HEK293 (cell line): ENCODE measurements around the gene KLHL11.
A peak's percentile ranks its signal among the peaks of the same experiment; 100 is the strongest.

ENCODE experiments used
- GLI2 ChIP-seq: fragments of 450-650 bp; formaldehyde crosslinking; IDR thresholded peaks from 2 replicates; pipeline ENCODE4; 2017; ENCODE audit warnings: missing biosample characterization, missing genetic modification characterization, low read depth, borderline replicate concordance
- HOXD13 ChIP-seq: sonication (generic); formaldehyde crosslinking; IDR thresholded peaks from 2 replicates; pipeline ENCODE4 v1.8.0; 2022; ENCODE audit warnings: missing genetic modification reagents, borderline replicate concordance
- KLF16 ChIP-seq: fragments of 450-650 bp; formaldehyde crosslinking; IDR thresholded peaks from 2 replicates; pipeline ENCODE4 v1.5.1; 2017; ENCODE audit warnings: missing biosample characterization, missing genetic modification characterization
- MEIS1 ChIP-seq: sonication (generic); formaldehyde crosslinking; IDR thresholded peaks from 2 replicates; pipeline ENCODE4 v1.8.1; 2022; ENCODE audit warnings: missing genetic modification reagents, mild to moderate bottlenecking, borderline replicate concordance
- RBAK ChIP-seq: fragments of 450-650 bp; formaldehyde crosslinking; IDR thresholded peaks from 2 replicates; pipeline ENCODE4 v1.5.1; 2016; ENCODE audit warnings: missing biosample characterization, missing genetic modification characterization
- ZBTB20 ChIP-seq: fragments of 450-650 bp; formaldehyde crosslinking; IDR thresholded peaks from 2 replicates; pipeline ENCODE4 v1.5.1; 2016; ENCODE audit warnings: missing biosample characterization, missing genetic modification characterization
- ZBTB26 ChIP-seq: fragments of 450-650 bp; formaldehyde crosslinking; optimal IDR thresholded peaks from 2 replicates; pipeline ENCODE3; 2016; ENCODE audit warnings: missing biosample characterization, mild to moderate bottlenecking, missing genetic modification characterization
- ZEB2 ChIP-seq: fragments of 450-650 bp; formaldehyde crosslinking; IDR thresholded peaks from 2 replicates; pipeline ENCODE4 v1.5.1; 2016; ENCODE audit warnings: missing biosample characterization, missing genetic modification characterization
- ZFP3 ChIP-seq: fragments of 450-650 bp; formaldehyde crosslinking; IDR thresholded peaks from 2 replicates; pipeline ENCODE4 v1.5.1; 2016; ENCODE audit warnings: low read depth, missing biosample characterization, missing genetic modification characterization
- ZNF214 ChIP-seq: fragments of 450-650 bp; formaldehyde crosslinking; IDR thresholded peaks from 2 replicates; pipeline ENCODE4 v1.5.1; 2017; ENCODE audit warnings: missing biosample characterization, mild to moderate bottlenecking, missing genetic modification characterization, borderline replicate concordance
- ZNF280C ChIP-seq: fragments of 450-650 bp; formaldehyde crosslinking; IDR thresholded peaks from 2 replicates; pipeline ENCODE4 v1.5.1; 2016; ENCODE audit warnings: missing biosample characterization, missing genetic modification characterization
- ZNF280D ChIP-seq: fragments of 450-650 bp; formaldehyde crosslinking; IDR thresholded peaks from 2 replicates; pipeline ENCODE4 v1.5.1; 2016; ENCODE audit warnings: missing biosample characterization, missing genetic modification characterization
- ZNF398 ChIP-seq: fragments of 450-650 bp; formaldehyde crosslinking; IDR thresholded peaks from 2 replicates; pipeline ENCODE4 v1.5.1; 2017; ENCODE audit warnings: missing biosample characterization, missing genetic modification characterization
- ZNF48 ChIP-seq: fragments of 450-650 bp; formaldehyde crosslinking; IDR thresholded peaks from 2 replicates; pipeline ENCODE4 v1.5.1; 2016; ENCODE audit warnings: missing biosample characterization, missing genetic modification characterization
- ZNF529 ChIP-seq: fragments of 450-650 bp; formaldehyde crosslinking; IDR thresholded peaks from 2 replicates; pipeline ENCODE4 v1.5.1; 2017; ENCODE audit warnings: missing genetic modification characterization, missing biosample characterization; ENCODE audit not compliant: insufficient replicate concordance
- ZNF558 ChIP-seq: fragments of 450-650 bp; formaldehyde crosslinking; IDR thresholded peaks from 2 replicates; pipeline ENCODE4 v1.5.1; 2016; ENCODE audit warnings: missing biosample characterization, missing genetic modification characterization
- ZNF561 ChIP-seq: fragments of 450-650 bp; IDR thresholded peaks from 2 replicates; pipeline ENCODE4 v1.5.1; 2018; ENCODE audit warnings: missing biosample characterization, missing genetic modification characterization, borderline replicate concordance
- ZNF571 ChIP-seq: fragments of 450-650 bp; formaldehyde crosslinking; IDR thresholded peaks from 2 replicates; pipeline ENCODE4 v1.5.0; 2017; ENCODE audit warnings: missing biosample characterization, missing genetic modification characterization
- ZNF580 ChIP-seq: fragments of 450-650 bp; formaldehyde crosslinking; IDR thresholded peaks from 2 replicates; pipeline ENCODE4 v1.5.1; 2016; ENCODE audit warnings: missing biosample characterization, missing genetic modification characterization
- ZNF585B ChIP-seq: fragments of 450-650 bp; formaldehyde crosslinking; IDR thresholded peaks from 2 replicates; pipeline ENCODE4 v1.5.1; 2016; ENCODE audit warnings: missing biosample characterization, missing genetic modification characterization
- ZNF837 ChIP-seq: fragments of 450-650 bp; formaldehyde crosslinking; IDR thresholded peaks from 2 replicates; pipeline ENCODE4 v1.5.1; 2016; ENCODE audit warnings: missing biosample characterization, missing genetic modification characterization
- TF ChIP-seq, protein P1 (sequence below): fragments of 450-650 bp; formaldehyde crosslinking; IDR thresholded peaks from 2 replicates; pipeline ENCODE4 v1.5.1; 2016; ENCODE audit warnings: missing biosample characterization, missing genetic modification characterization, borderline replicate concordance
- TF ChIP-seq, protein P2 (sequence below): fragments of 450-650 bp; formaldehyde crosslinking; IDR thresholded peaks from 2 replicates; pipeline ENCODE4; 2016; ENCODE audit warnings: missing biosample characterization, missing genetic modification characterization

KLHL11 gene

DNA sequence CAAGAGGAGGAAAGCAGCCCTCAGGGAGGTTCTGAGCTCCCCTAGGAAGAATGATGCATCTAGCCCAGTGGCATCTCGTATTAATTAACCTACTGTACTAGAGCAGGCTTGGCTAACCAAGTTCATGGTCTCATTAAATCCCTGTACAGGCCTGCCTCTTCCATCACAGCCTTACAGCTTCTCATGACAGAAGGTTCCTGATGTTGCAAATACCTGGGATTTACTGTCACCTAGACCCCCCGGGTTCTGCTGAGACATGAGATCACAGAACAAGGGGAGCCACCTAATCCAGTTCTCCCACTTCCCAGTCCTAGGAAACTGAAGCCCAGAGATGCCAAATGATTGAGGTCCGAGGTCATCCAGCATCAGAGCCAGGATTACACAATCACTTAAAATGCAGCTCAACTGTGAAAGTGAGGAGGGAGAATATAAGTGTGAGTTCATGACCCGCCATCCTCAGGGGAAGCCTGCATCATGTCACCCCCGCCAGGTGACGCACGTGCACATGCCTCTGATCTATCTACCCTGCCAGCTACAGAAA lies 29.6 kb upstream of the KLHL11 start (continued):
- no peak for TF ChIP-seq ZNF837
- TF ChIP-seq HOXD13: no peak
- peak; percentile 85; the same call in 1 of the 2 replicates for TF ChIP-seq ZEB2 (tag by site-specific recombination)
- no peak for TF ChIP-seq ZNF529 (tag by site-specific recombination)
- no peak for TF ChIP-seq KLF16 (tag by site-specific recombination)
- TF ChIP-seq, protein P1, sequence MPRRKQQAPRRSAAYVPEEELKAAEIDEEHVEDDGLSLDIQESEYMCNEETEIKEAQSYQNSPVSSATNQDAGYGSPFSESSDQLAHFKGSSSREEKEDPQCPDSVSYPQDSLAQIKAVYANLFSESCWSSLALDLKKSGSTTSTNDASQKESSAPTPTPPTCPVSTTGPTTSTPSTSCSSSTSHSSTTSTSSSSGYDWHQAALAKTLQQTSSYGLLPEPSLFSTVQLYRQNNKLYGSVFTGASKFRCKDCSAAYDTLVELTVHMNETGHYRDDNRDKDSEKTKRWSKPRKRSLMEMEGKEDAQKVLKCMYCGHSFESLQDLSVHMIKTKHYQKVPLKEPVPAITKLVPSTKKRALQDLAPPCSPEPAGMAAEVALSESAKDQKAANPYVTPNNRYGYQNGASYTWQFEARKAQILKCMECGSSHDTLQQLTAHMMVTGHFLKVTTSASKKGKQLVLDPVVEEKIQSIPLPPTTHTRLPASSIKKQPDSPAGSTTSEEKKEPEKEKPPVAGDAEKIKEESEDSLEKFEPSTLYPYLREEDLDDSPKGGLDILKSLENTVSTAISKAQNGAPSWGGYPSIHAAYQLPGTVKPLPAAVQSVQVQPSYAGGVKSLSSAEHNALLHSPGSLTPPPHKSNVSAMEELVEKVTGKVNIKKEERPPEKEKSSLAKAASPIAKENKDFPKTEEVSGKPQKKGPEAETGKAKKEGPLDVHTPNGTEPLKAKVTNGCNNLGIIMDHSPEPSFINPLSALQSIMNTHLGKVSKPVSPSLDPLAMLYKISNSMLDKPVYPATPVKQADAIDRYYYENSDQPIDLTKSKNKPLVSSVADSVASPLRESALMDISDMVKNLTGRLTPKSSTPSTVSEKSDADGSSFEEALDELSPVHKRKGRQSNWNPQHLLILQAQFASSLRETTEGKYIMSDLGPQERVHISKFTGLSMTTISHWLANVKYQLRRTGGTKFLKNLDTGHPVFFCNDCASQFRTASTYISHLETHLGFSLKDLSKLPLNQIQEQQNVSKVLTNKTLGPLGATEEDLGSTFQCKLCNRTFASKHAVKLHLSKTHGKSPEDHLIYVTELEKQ: peak; percentile 62; the same call in 1 of the 2 replicates
- no peak for TF ChIP-seq ZFP3 (tag by site-specific recombination)
- TF ChIP-seq ZNF280C (tag by site-specific recombination): no peak
- TF ChIP-seq RBAK (tag by site-specific recombination): no peak
- no peak for TF ChIP-seq ZNF214 (tag by site-specific recombination)
- no peak for TF ChIP-seq MEIS1 (CRISPR knock-in tag)
- TF ChIP-seq ZNF48 (tag by site-specific recombination): no peak
- TF ChIP-seq ZNF558: no peak
- TF ChIP-seq ZNF571: no peak
- TF ChIP-seq, protein P2, sequence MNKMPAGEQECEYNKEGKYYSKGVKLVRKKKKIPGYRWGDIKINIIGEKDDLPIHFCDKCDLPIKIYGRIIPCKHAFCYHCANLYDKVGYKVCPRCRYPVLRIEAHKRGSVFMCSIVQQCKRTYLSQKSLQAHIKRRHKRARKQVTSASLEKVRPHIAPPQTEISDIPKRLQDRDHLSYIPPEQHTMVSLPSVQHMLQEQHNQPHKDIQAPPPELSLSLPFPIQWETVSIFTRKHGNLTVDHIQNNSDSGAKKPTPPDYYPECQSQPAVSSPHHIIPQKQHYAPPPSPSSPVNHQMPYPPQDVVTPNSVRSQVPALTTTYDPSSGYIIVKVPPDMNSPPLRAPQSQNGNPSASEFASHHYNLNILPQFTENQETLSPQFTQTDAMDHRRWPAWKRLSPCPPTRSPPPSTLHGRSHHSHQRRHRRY (tag by site-specific recombination): no peak
- TF ChIP-seq ZNF585B (tag by site-specific recombination): no peak
- no peak for TF ChIP-seq ZBTB26 (tag by site-specific recombination)
- no peak for TF ChIP-seq ZNF561 (tag by site-specific recombination)
- no peak for TF ChIP-seq ZBTB20 (tag by site-specific recombination)
- peak; percentile 63 for TF ChIP-seq ZNF398 (tag by site-specific recombination)
- no peak for TF ChIP-seq GLI2 (tag by site-specific recombination)
- no peak for TF ChIP-seq ZNF280D
- no peak for TF ChIP-seq ZNF580 (tag by site-specific recombination)
